Neural crest cell (in vitro differentiated cells): Measurements from ENCODE around the gene PRPF38B. TPM values are rescaled to one million over a fixed set of nuclear protein-coding genes. Genes with fewer than 3 reads are reported as not detected.
"Not testable (repeated sequence)": the region's sequence is repeated elsewhere in the genome, so short reads cannot be mapped to it uniquely, and the experiment has no call there.

ENCODE experiments used
- DNase-seq: peaks from one replicate; pipeline ENCODE4 v3.0.0; 2021; ENCODE audit warnings: low read depth, mixed read lengths, low spot score
- H3K27ac Mint-ChIP-seq: one replicate; pipeline ENCODE4 v1.8.0; 2021; ENCODE audit warnings: mild to moderate bottlenecking, mixed read lengths; ENCODE audit not compliant: unreplicated experiment
- H3K27me3 Mint-ChIP-seq: 2 replicates; pipeline ENCODE4 v1.8.0; 2021; ENCODE audit warnings: low read depth, mild to moderate bottlenecking, mixed read lengths
- H3K36me3 Mint-ChIP-seq: 2 replicates; pipeline ENCODE4 v1.8.0; 2021; ENCODE audit warnings: low read depth, mild to moderate bottlenecking, mixed read lengths
- H3K4me1 Mint-ChIP-seq: 2 replicates; pipeline ENCODE4 v1.8.0; 2021; ENCODE audit warnings: mixed read lengths
- H3K4me3 Mint-ChIP-seq: one replicate; pipeline ENCODE4 v1.8.0; 2021; ENCODE audit warnings: mild to moderate bottlenecking, mixed read lengths
- H3K9me3 Mint-ChIP-seq: 2 replicates; pipeline ENCODE4 v1.8.0; 2021; ENCODE audit warnings: mixed read lengths
- CTCF ChIP-seq: fragments of 200-600 bp; sonication (generic); conservative IDR thresholded peaks from 2 replicates; pipeline ENCODE4 v1.5.0; 2021; ENCODE audit warnings: antibody characterized with exemption, mild to moderate bottlenecking
- total RNA-seq: library from RNA; stranded (reverse); gene quantifications from 2 replicates; pipeline ENCODE4 v1.2.1, GENCODE V29; 2021

Gene PRPF38B
- total RNA-seq, 1 donor from 2014 or later = 55.2 TPM

GRCh38 chr1:108664481-108664880, 27.6 kb upstream of the PRPF38B start:
- Mint-ChIP-seq H3K4me1 (no peaks in the 10 kb centered on the region), H3K27me3 (peaks cover 6% of the 10 kb centered on the region), H3K27ac (no peak overlapping the region), H3K9me3 (peaks cover 6% of the 10 kb centered on the region), H3K36me3 (no peaks in the 10 kb centered on the region), H3K4me3 (no peak overlapping the region)
- no peak for TF ChIP-seq CTCF
- DNase-seq = no peak

- H3K27ac Mint-ChIP-seq = no peak overlapping the region
- no peak overlapping the region for H3K4me3 Mint-ChIP-seq
- DNase-seq = no peak
- no peak for TF ChIP-seq CTCF
- H3K9me3 Mint-ChIP-seq = peaks cover 5% of the 10 kb centered on the region
- peaks cover 6% of the 10 kb centered on the region for H3K27me3 Mint-ChIP-seq
- no peaks in the 10 kb centered on the region for H3K4me1 Mint-ChIP-seq
- H3K36me3 Mint-ChIP-seq = no peaks in the 10 kb centered on the region
Observed at GRCh38 chr1:108665067-108665466, 27.0 kb upstream of the PRPF38B start.

GRCh38 chr1:108665771-108666170, 26.3 kb upstream of the PRPF38B start:
- no peak overlapping the region for H3K4me3 Mint-ChIP-seq
- DNase-seq = no peak
- peaks cover 6% of the 10 kb centered on the region for H3K27me3 Mint-ChIP-seq
- no peak for TF ChIP-seq CTCF
- peaks cover 2% of the 10 kb centered on the region for H3K9me3 Mint-ChIP-seq
- no peaks in the 10 kb centered on the region for H3K4me1 Mint-ChIP-seq
- no peak overlapping the region for H3K27ac Mint-ChIP-seq
- no peaks in the 10 kb centered on the region for H3K36me3 Mint-ChIP-seq

- not testable (repeated sequence) for H3K36me3 Mint-ChIP-seq, H3K27ac Mint-ChIP-seq, H3K27me3 Mint-ChIP-seq
Observed at GRCh38 chr1:108667422-108667821, 24.7 kb upstream of the PRPF38B start.

GRCh38 chr1:108668777-108669176, 23.3 kb upstream of the PRPF38B start:
- peaks cover 2% of the 10 kb centered on the region for H3K27me3 Mint-ChIP-seq
- no peak overlapping the region for H3K27ac Mint-ChIP-seq
- H3K36me3 Mint-ChIP-seq = peaks cover 2% of the 10 kb centered on the region
- no peak overlapping the region for H3K4me3 Mint-ChIP-seq
- no peak for TF ChIP-seq CTCF
- H3K9me3 Mint-ChIP-seq = peaks cover 2% of the 10 kb centered on the region
- no peak for DNase-seq
- no peaks in the 10 kb centered on the region for H3K4me1 Mint-ChIP-seq

More at GRCh38 chr1:108667422-108667821, 24.7 kb upstream of the PRPF38B start:
- not testable (repeated sequence) for DNase-seq, H3K9me3 Mint-ChIP-seq, H3K4me3 Mint-ChIP-seq, H3K4me1 Mint-ChIP-seq

- H3K4me3 Mint-ChIP-seq = no peak overlapping the region
- no peaks in the 10 kb centered on the region for H3K4me1 Mint-ChIP-seq
- no peak for TF ChIP-seq CTCF
- H3K27me3 Mint-ChIP-seq = peaks cover 2% of the 10 kb centered on the region
- peaks cover 2% of the 10 kb centered on the region for H3K9me3 Mint-ChIP-seq
- peaks cover 6% of the 10 kb centered on the region for H3K36me3 Mint-ChIP-seq
- no peak for DNase-seq
- no peak overlapping the region for H3K27ac Mint-ChIP-seq
Observed at GRCh38 chr1:108669679-108670078, 22.4 kb upstream of the PRPF38B start.
